Progenitor cell of endocrine pancreas (in vitro differentiated cells): ENCODE data around the gene SUSD5. TPM values are rescaled to one million over a fixed set of nuclear protein-coding genes. Genes with fewer than 3 reads are reported as not detected.
A peak's percentile ranks its signal among the peaks of the same experiment; 100 is the strongest.
"Not testable (repeated sequence)": the region's sequence is repeated elsewhere in the genome, so short reads cannot be mapped to it uniquely, and the experiment has no call there.

Experiments used
- DNase-seq: peaks from one replicate; pipeline ENCODE4 v3.0.0; 2021; ENCODE audit warnings: low spot score; ENCODE audit not compliant: unreplicated experiment
- H3K27ac Mint-ChIP-seq: 2 replicates; pipeline ENCODE4 v1.8.0; 2021; ENCODE audit warnings: mild to moderate bottlenecking, moderate library complexity, mixed read lengths
- H3K27me3 Mint-ChIP-seq: 2 replicates; pipeline ENCODE4 v1.8.0; 2021; ENCODE audit warnings: mixed read lengths
- H3K36me3 Mint-ChIP-seq: 2 replicates; pipeline ENCODE4 v1.8.0; 2022; ENCODE audit warnings: mixed read lengths; ENCODE audit not compliant: insufficient read depth
- H3K4me1 Mint-ChIP-seq: 2 replicates; pipeline ENCODE4 v1.8.0; 2021; ENCODE audit warnings: low read depth, mixed read lengths
- H3K4me3 Mint-ChIP-seq: 2 replicates; pipeline ENCODE4 v1.8.0; 2021; ENCODE audit warnings: low read depth, mild to moderate bottlenecking, moderate library complexity, mixed read lengths
- H3K9me3 Mint-ChIP-seq: 2 replicates; pipeline ENCODE4 v1.8.0; 2021; ENCODE audit warnings: low read depth, mixed read lengths
- CTCF ChIP-seq: fragments of 200-600 bp; sonication (generic); IDR thresholded peaks from one replicate; pipeline ENCODE4 v1.5.0; 2021; ENCODE audit warnings: antibody characterized with exemption, mild to moderate bottlenecking; ENCODE audit not compliant: unreplicated experiment
- total RNA-seq: library from RNA; stranded (reverse); gene quantifications from 2 replicates; pipeline ENCODE4 v1.2.1, GENCODE V29; 2021

Gene SUSD5
- total RNA-seq, 1 donor from 2014 or later: 1.1 TPM

DNA sequence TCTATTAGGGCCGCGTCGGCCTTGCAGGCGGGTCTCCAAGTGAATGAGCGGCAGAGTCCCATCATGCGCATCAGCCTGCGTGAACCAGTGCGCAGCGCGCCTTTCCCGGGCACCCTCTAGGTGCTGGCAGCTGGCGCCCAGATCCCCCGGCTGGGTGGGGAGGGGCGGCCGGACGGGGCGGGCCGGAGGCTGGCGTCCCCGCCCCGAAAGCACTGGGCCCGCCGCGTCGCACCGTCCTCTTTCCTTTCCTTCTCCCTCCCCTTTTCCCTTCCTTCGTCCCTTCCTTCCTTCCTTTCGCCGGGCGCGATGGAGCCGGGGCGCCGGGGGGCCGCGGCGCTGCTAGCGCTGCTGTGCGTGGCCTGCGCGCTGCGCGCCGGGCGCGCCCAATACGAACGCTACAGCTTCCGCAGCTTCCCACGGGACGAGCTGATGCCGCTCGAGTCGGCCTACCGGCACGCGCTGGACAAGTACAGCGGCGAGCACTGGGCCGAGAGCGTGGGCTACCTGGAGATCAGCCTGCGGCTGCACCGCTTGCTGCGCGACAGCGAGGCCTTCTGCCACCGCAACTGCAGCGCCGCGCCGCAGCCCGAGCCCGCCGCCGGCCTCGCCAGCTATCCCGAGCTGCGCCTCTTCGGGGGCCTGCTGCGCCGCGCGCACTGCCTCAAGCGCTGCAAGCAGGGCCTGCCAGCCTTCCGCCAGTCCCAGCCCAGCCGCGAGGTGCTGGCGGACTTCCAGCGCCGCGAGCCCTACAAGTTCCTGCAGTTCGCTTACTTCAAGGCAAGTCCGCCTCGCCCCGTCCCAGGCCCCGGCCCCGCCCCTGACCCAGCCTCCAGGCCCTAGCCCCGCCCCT is 104.6 kb downstream of the SUSD5 start, which contains the start of gene CRTAP:
Gene CRTAP, plus strand, starts transcription at position 243 of the 850 bp plus-strand sequence. Its CDS starts 64 bp downstream, at position 307.
- H3K4me1 Mint-ChIP-seq: peaks cover 3% of the 10 kb centered on the region
- no peaks in the 10 kb centered on the region for H3K27me3 Mint-ChIP-seq
- DNase-seq: peak; percentile 79
- peak within 1 kb of the TSS; percentile 80 for H3K4me3 Mint-ChIP-seq
- peaks cover 4% of the 10 kb centered on the region for H3K9me3 Mint-ChIP-seq
- H3K27ac Mint-ChIP-seq: peak within 1 kb of the TSS; percentile 74
- no peak for TF ChIP-seq CTCF
- no peaks in the 10 kb centered on the region for H3K36me3 Mint-ChIP-seq

- TF ChIP-seq CTCF: no peak
- Mint-ChIP-seq H3K9me3 (peaks cover 4% of the 10 kb centered on the region), H3K4me3 (no peak overlapping the region), H3K27me3 (no peaks in the 10 kb centered on the region), H3K27ac (no peak overlapping the region), H3K36me3 (no peaks in the 10 kb centered on the region), H3K4me1 (peaks cover 3% of the 10 kb centered on the region)
- no peak for DNase-seq
Measured at GRCh38 chr3:33111581-33111980, 107.0 kb downstream of the SUSD5 start.

GRCh38 chr3:33106854-33107253 is 111.8 kb downstream of the SUSD5 start:
- DNase-seq, H3K36me3 Mint-ChIP-seq, H3K9me3 Mint-ChIP-seq, H3K4me3 Mint-ChIP-seq, H3K27ac Mint-ChIP-seq, H3K4me1 Mint-ChIP-seq, H3K27me3 Mint-ChIP-seq: not testable (repeated sequence)

GRCh38 chr3:33105341-33105948 is 113.2 kb downstream of the SUSD5 start:
- DNase-seq: no peak
- no peaks in the 10 kb centered on the region for H3K9me3 Mint-ChIP-seq
- no peak for TF ChIP-seq CTCF
- no peak overlapping the region for H3K27ac Mint-ChIP-seq
- H3K27me3 Mint-ChIP-seq: no peaks in the 10 kb centered on the region
- no peak overlapping the region for H3K4me3 Mint-ChIP-seq
- H3K36me3 Mint-ChIP-seq: no peaks in the 10 kb centered on the region
- peaks cover 4% of the 10 kb centered on the region for H3K4me1 Mint-ChIP-seq

GRCh38 chr3:33104803-33105202 is 113.8 kb downstream of the SUSD5 start:
- Mint-ChIP-seq H3K4me3 (no peak overlapping the region), H3K27ac (no peak overlapping the region), H3K36me3 (no peaks in the 10 kb centered on the region), H3K27me3 (no peaks in the 10 kb centered on the region), H3K9me3 (no peaks in the 10 kb centered on the region), H3K4me1 (peaks cover 4% of the 10 kb centered on the region)
- no peak for DNase-seq
- no peak for TF ChIP-seq CTCF
